Measurements from ENCODE around the gene TOMM20L. TPM values are rescaled to one million over a fixed set of nuclear protein-coding genes. Genes with fewer than 3 reads are reported as not detected.
A peak's percentile ranks its signal among the peaks of the same experiment; 100 is the strongest.
"Not testable (repeated sequence)": the region's sequence is repeated elsewhere in the genome, so short reads cannot be mapped to it uniquely, and the experiment has no call there.

The TOMM20L gene
- polyA plus RNA-seq, 3 donors from 2014 or later, result 3.7 TPM; not detected in 2

GRCh38 chr14:58398495-58398894 lies 2.8 kb downstream of the TOMM20L start:
- DNase-seq, result no peak
- H3K9me3 Mint-ChIP-seq, result no peaks in the 10 kb centered on the region
- peaks cover 0 to 3% (median 0%) of the 10 kb centered on the region in 3 donors for H3K36me3 Mint-ChIP-seq
- H3K27ac Mint-ChIP-seq, result peak overlapping the region in 1 of 6 donors; percentile 18
- no peak overlapping the region for H3K4me3 Mint-ChIP-seq
- peaks cover 4 to 8% (median 7%) of the 10 kb centered on the region in 3 donors for H3K27me3 Mint-ChIP-seq (ENCODE audit: low read depth in 3 of 3)
- peaks cover 13% of the 10 kb centered on the region in 2 donors for H3K4me1 Mint-ChIP-seq

GRCh38 chr14:58398895-58399294 lies 3.2 kb downstream of the TOMM20L start:
- no peak overlapping the region for H3K4me3 Mint-ChIP-seq
- no peak overlapping the region for H3K27ac Mint-ChIP-seq
- H3K36me3 Mint-ChIP-seq, result peaks cover 0 to 3% (median 0%) of the 10 kb centered on the region in 3 donors
- peaks cover 13% of the 10 kb centered on the region in 2 donors for H3K4me1 Mint-ChIP-seq
- no peak for DNase-seq
- H3K27me3 Mint-ChIP-seq (ENCODE audit: low read depth in 3 of 3), result peaks cover 4 to 8% (median 7%) of the 10 kb centered on the region in 3 donors
- no peaks in the 10 kb centered on the region for H3K9me3 Mint-ChIP-seq

GRCh38 chr14:58401587-58401986 lies 5.9 kb downstream of the TOMM20L start:
- no peak overlapping the region for H3K27ac Mint-ChIP-seq
- H3K9me3 Mint-ChIP-seq, result no peaks in the 10 kb centered on the region
- H3K36me3 Mint-ChIP-seq, result peaks cover 0 to 7% (median 0%) of the 10 kb centered on the region in 3 donors
- no peaks in the 10 kb centered on the region for H3K27me3 Mint-ChIP-seq (ENCODE audit: low read depth in 3 of 3)
- H3K4me3 Mint-ChIP-seq, result no peak overlapping the region
- H3K4me1 Mint-ChIP-seq, result peaks cover under 1 to 3% of the 10 kb centered on the region in 2 donors
- no peak for DNase-seq

GRCh38 chr14:58408681-58409215 lies 13.0 kb downstream of the TOMM20L start:
- peaks cover 9 to 27% (median 13%) of the 10 kb centered on the region in 3 donors for H3K36me3 Mint-ChIP-seq
- H3K9me3 Mint-ChIP-seq, result no peaks in the 10 kb centered on the region
- H3K27ac Mint-ChIP-seq, result no peak overlapping the region
- DNase-seq, result no peak
- H3K4me3 Mint-ChIP-seq, result no peak overlapping the region
- H3K27me3 Mint-ChIP-seq (ENCODE audit: low read depth in 3 of 3), result no peaks in the 10 kb centered on the region
- H3K4me1 Mint-ChIP-seq, result no peaks in the 10 kb centered on the region

GRCh38 chr14:58414845-58415244 lies 19.1 kb downstream of the TOMM20L start:
- Mint-ChIP-seq H3K4me1 (peaks cover 5 to 15% of the 10 kb centered on the region in 2 donors), H3K27me3 (ENCODE audit: low read depth in 3 of 3) (no peaks in the 10 kb centered on the region), H3K27ac (no peak overlapping the region), H3K9me3 (no peaks in the 10 kb centered on the region), H3K36me3 (peaks cover 10 to 35% (median 11%) of the 10 kb centered on the region in 3 donors), H3K4me3 (no peak overlapping the region)
- no peak for DNase-seq

- Mint-ChIP-seq H3K36me3 (peaks cover 11 to 32% (median 14%) of the 10 kb centered on the region in 3 donors), H3K9me3 (no peaks in the 10 kb centered on the region), H3K4me3 (no peak overlapping the region), H3K27ac (peak overlapping the region in 1 of 6 donors; percentile 20), H3K27me3 (ENCODE audit: low read depth in 3 of 3) (no peaks in the 10 kb centered on the region), H3K4me1 (peaks cover 5 to 15% of the 10 kb centered on the region in 2 donors)
- no peak for DNase-seq
These were observed 20.2 kb downstream of the TOMM20L start for GRCh38 chr14:58415636-58416547.

GRCh38 chr14:58416934-58417333 lies 21.2 kb downstream of the TOMM20L start:
- not testable (repeated sequence) for H3K27me3 Mint-ChIP-seq (ENCODE audit: low read depth in 3 of 3); DNase-seq; H3K4me3 Mint-ChIP-seq; H3K9me3 Mint-ChIP-seq
- peaks cover 7 to 33% (median 14%) of the 10 kb centered on the region in 3 donors for H3K36me3 Mint-ChIP-seq
- H3K27ac Mint-ChIP-seq, result peak overlapping the region in 2 of 6 donors; percentile 39 to 50
- H3K4me1 Mint-ChIP-seq, result peaks cover 5 to 15% of the 10 kb centered on the region in 2 donors

GRCh38 chr14:58426670-58427280 lies 31.0 kb downstream of the TOMM20L start:
- Mint-ChIP-seq H3K4me1 (peaks cover 36 to 49% of the 10 kb centered on the region in 2 donors), H3K9me3 (peaks cover 0 to 2% (median 0%) of the 10 kb centered on the region in 6 donors), H3K27me3 (ENCODE audit: low read depth in 3 of 3) (peaks cover 8 to 18% (median 16%) of the 10 kb centered on the region in 3 donors), H3K4me3 (peak overlapping the region; percentile 86 to 93 (median 90)), H3K36me3 (peaks cover under 1 to 4% (median 2%) of the 10 kb centered on the region in 3 donors), H3K27ac (peak overlapping the region; percentile 93 to 99 (median 95))
- no peak for DNase-seq

- H3K9me3 Mint-ChIP-seq, result peaks cover 0 to 2% (median 0%) of the 10 kb centered on the region in 6 donors
- H3K27me3 Mint-ChIP-seq (ENCODE audit: low read depth in 3 of 3), result peaks cover 8 to 18% (median 16%) of the 10 kb centered on the region in 3 donors
- peaks cover 3 to 7% (median 5%) of the 10 kb centered on the region in 3 donors for H3K36me3 Mint-ChIP-seq
- peak within 1 kb of the TSS; percentile 86 to 93 (median 90) for H3K4me3 Mint-ChIP-seq
- H3K4me1 Mint-ChIP-seq, result peaks cover 36 to 49% of the 10 kb centered on the region in 2 donors
- H3K27ac Mint-ChIP-seq, result peak within 1 kb of the TSS; percentile 93 to 99 (median 95)
- DNase-seq, result peak; percentile 97 to 98 (median 98)
These were observed 31.8 kb downstream of the TOMM20L start, which contains the start of the genes KIAA0586 and TIMM9 for GRCh38 chr14:58427281-58428117. TSS of gene KIAA0586 (plus strand) at chr14:58427719. CDS start at chr14:58428265, 546 bp downstream. TSS of gene TIMM9 (minus strand) at chr14:58427531. CDS start at chr14:58411945, 15,586 bp downstream.

GRCh38 chr14:58428118-58428683 lies 32.5 kb downstream of the TOMM20L start:
- Mint-ChIP-seq H3K4me3 (peak overlapping the region; percentile 86 to 93 (median 90)), H3K27ac (peak overlapping the region; percentile 93 to 99 (median 95)), H3K9me3 (peaks cover 0 to 2% (median 0%) of the 10 kb centered on the region in 6 donors), H3K36me3 (peaks cover 3 to 8% (median 5%) of the 10 kb centered on the region in 3 donors), H3K4me1 (peaks cover 36 to 49% of the 10 kb centered on the region in 2 donors), H3K27me3 (ENCODE audit: low read depth in 3 of 3) (peaks cover 8 to 18% (median 16%) of the 10 kb centered on the region in 3 donors)
- DNase-seq, result no peak

GRCh38 chr14:58430156-58430555 lies 34.4 kb downstream of the TOMM20L start:
- Mint-ChIP-seq H3K27ac (peak overlapping the region in 4 of 6 donors; percentile 14 to 99 (median 38)), H3K27me3 (ENCODE audit: low read depth in 3 of 3) (peaks cover 8 to 18% (median 16%) of the 10 kb centered on the region in 3 donors), H3K36me3 (peaks cover 12 to 24% (median 14%) of the 10 kb centered on the region in 3 donors), H3K9me3 (peaks cover 0 to 2% (median 0%) of the 10 kb centered on the region in 6 donors), H3K4me3 (peak overlapping the region in 1 of 5 donors; percentile 44), H3K4me1 (peaks cover 32 to 43% of the 10 kb centered on the region in 2 donors)
- no peak for DNase-seq

- peak overlapping the region in 2 of 6 donors; percentile 2 to 30 for H3K27ac Mint-ChIP-seq
- no peak overlapping the region for H3K4me3 Mint-ChIP-seq
- no peak for DNase-seq
- peaks cover 0 to 1% (median 0%) of the 10 kb centered on the region in 3 donors for H3K27me3 Mint-ChIP-seq (ENCODE audit: low read depth in 3 of 3)
- peaks cover 0 to 2% of the 10 kb centered on the region in 2 donors for H3K4me1 Mint-ChIP-seq
- peaks cover 8 to 36% (median 11%) of the 10 kb centered on the region in 3 donors for H3K36me3 Mint-ChIP-seq
- H3K9me3 Mint-ChIP-seq, result no peaks in the 10 kb centered on the region
These were observed 43.7 kb downstream of the TOMM20L start for GRCh38 chr14:58439476-58439875.
